ENCODE data around the gene SLC22A4. TPM values are rescaled to one million over a fixed set of nuclear protein-coding genes. Genes with fewer than 3 reads are reported as not detected.

SLC22A4 gene
- polyA plus RNA-seq, 2 of the 4 experiments (the other 2 are of a cell fraction): 3.2 to 4.6 TPM

Small RNA genes within 50 kb of the gene (small RNA-seq; reads per million reads assigned to genes)
- 0 to 6.4 (median 1.7) reads per million in 6 experiments for gene MIR3936

Other genes with a start within 250 kb of the SLC22A4 start
- gene IL3, start 233.7 kb upstream of the SLC22A4 start, polyA plus RNA-seq (2011; rRNA removed): not detected in 2 replicates
- not detected in 3 replicates for gene IL3, start 233.7 kb upstream of the SLC22A4 start, polyA plus RNA-seq (2017; fragmentation: RNase III; extraction: RNeasy Plus Mini Kit Qiagen cat#74134 plus additional on column Dnase treatment)
- 0.21 TPM in 1 of 2 replicates, not detected in the other for gene CSF2, start 220.6 kb upstream of the SLC22A4 start, polyA plus RNA-seq (2011; rRNA removed)
- gene CSF2, start 220.6 kb upstream of the SLC22A4 start, polyA plus RNA-seq (2017; fragmentation: RNase III; extraction: RNeasy Plus Mini Kit Qiagen cat#74134 plus additional on column Dnase treatment): 0.34 TPM in 1 of 3 replicates, not detected in the others
- gene P4HA2, start 66.5 kb upstream of the SLC22A4 start, polyA plus RNA-seq (2011; rRNA removed): 45.0 and 64.9 TPM in 2 replicates
- 35.1 to 40.3 TPM (median 36.4 TPM) in 3 replicates for gene P4HA2, start 66.5 kb upstream of the SLC22A4 start, polyA plus RNA-seq (2017; fragmentation: RNase III; extraction: RNeasy Plus Mini Kit Qiagen cat#74134 plus additional on column Dnase treatment)
- not detected in 2 replicates for gene PDLIM4, start 36.7 kb upstream of the SLC22A4 start, polyA plus RNA-seq (2011; rRNA removed)
- 0.09 to 0.28 TPM (median 0.20 TPM) in 3 replicates for gene PDLIM4, start 36.7 kb upstream of the SLC22A4 start, polyA plus RNA-seq (2017; fragmentation: RNase III; extraction: RNeasy Plus Mini Kit Qiagen cat#74134 plus additional on column Dnase treatment)
- gene SLC22A5, start 75.3 kb downstream of the SLC22A4 start, polyA plus RNA-seq (2011; rRNA removed): 35.3 and 44.8 TPM in 2 replicates
- 27.4 to 33.2 TPM (median 28.4 TPM) in 3 replicates for gene SLC22A5, start 75.3 kb downstream of the SLC22A4 start, polyA plus RNA-seq (2017; fragmentation: RNase III; extraction: RNeasy Plus Mini Kit Qiagen cat#74134 plus additional on column Dnase treatment)
- gene IRF1, start 196.4 kb downstream of the SLC22A4 start, polyA plus RNA-seq (2011; rRNA removed): 10.9 and 11.2 TPM in 2 replicates
- 13.3 to 15.5 TPM (median 15.1 TPM) in 3 replicates for gene IRF1, start 196.4 kb downstream of the SLC22A4 start, polyA plus RNA-seq (2017; fragmentation: RNase III; extraction: RNeasy Plus Mini Kit Qiagen cat#74134 plus additional on column Dnase treatment)
- not detected in 2 replicates for gene IL5, start 249.1 kb downstream of the SLC22A4 start, polyA plus RNA-seq (2011; rRNA removed)
- not detected in 3 replicates for gene IL5, start 249.1 kb downstream of the SLC22A4 start, polyA plus RNA-seq (2017; fragmentation: RNase III; extraction: RNeasy Plus Mini Kit Qiagen cat#74134 plus additional on column Dnase treatment)

All from A549 (cell line).